Measurements from ENCODE around the gene RASEF.
A peak's percentile ranks its signal among the peaks of the same experiment; 100 is the strongest.

RASEF gene

GRCh38 chr9:83012168-83012921 lies 50.6 kb downstream of the RASEF start:
- no peak for DNase-seq

GRCh38 chr9:83011611-83012010 lies 51.3 kb downstream of the RASEF start:
- no peak for DNase-seq

- DNase-seq, result no peak
Measured at GRCh38 chr9:83007521-83008300, 55.2 kb downstream of the RASEF start.

GRCh38 chr9:83006378-83006777 lies 56.6 kb downstream of the RASEF start:
- peak; percentile 43 for DNase-seq

- no peak for DNase-seq
Measured at GRCh38 chr9:83005963-83006362, 57.0 kb downstream of the RASEF start.

- DNase-seq, result no peak
Measured at GRCh38 chr9:83005361-83005760, 57.6 kb downstream of the RASEF start.

- DNase-seq, result no peak
Measured at GRCh38 chr9:83002329-83002728, 60.6 kb downstream of the RASEF start.

- no peak for DNase-seq
Measured at GRCh38 chr9:83000765-83001164, 62.2 kb downstream of the RASEF start.

GRCh38 chr9:82998409-82998808 lies 64.5 kb downstream of the RASEF start:
- DNase-seq, result no peak

GRCh38 chr9:82997476-82998140 lies 65.3 kb downstream of the RASEF start:
- DNase-seq, result no peak

- no peak for DNase-seq
Measured at GRCh38 chr9:82996941-82997340, 66.0 kb downstream of the RASEF start.

- DNase-seq, result no peak
Measured at GRCh38 chr9:82993856-82994605, 68.9 kb downstream of the RASEF start.

GRCh38 chr9:82991671-82992070 lies 71.3 kb downstream of the RASEF start:
- DNase-seq, result no peak

GRCh38 chr9:82989929-82990328 lies 73.0 kb downstream of the RASEF start:
- no peak for DNase-seq

- DNase-seq, result no peak
Measured at GRCh38 chr9:82988488-82988887, 74.5 kb downstream of the RASEF start.

GRCh38 chr9:82987370-82988189 lies 75.4 kb downstream of the RASEF start:
- no peak for DNase-seq

GRCh38 chr9:82981552-82981951 lies 81.4 kb downstream of the RASEF start:
- no peak for DNase-seq

- no peak for DNase-seq
Measured at GRCh38 chr9:82975176-82975575, 87.8 kb downstream of the RASEF start.

- no peak for DNase-seq
Measured at GRCh38 chr9:82972446-82972845, 90.5 kb downstream of the RASEF start.

- DNase-seq, result no peak
Measured at GRCh38 chr9:82970359-82970758, 92.6 kb downstream of the RASEF start.

GRCh38 chr9:82969291-82969690 lies 93.7 kb downstream of the RASEF start:
- no peak for DNase-seq

GRCh38 chr9:82968816-82969215 lies 94.1 kb downstream of the RASEF start:
- no peak for DNase-seq

Measured in RPMI8226 (cell line).